NCI-H1417 treated with DMSO at 0.1 percent for 48 hours (cell line): ENCODE results near the gene PDIA5.
"Not testable (repeated sequence)": the region's sequence is repeated elsewhere in the genome, so short reads cannot be mapped to it uniquely, and the experiment has no call there.

Source experiments
- DNase-seq: peaks from one replicate; lab custom pipeline; 2025; lab: John Stamatoyannopoulos, UW

Gene PDIA5

DNA sequence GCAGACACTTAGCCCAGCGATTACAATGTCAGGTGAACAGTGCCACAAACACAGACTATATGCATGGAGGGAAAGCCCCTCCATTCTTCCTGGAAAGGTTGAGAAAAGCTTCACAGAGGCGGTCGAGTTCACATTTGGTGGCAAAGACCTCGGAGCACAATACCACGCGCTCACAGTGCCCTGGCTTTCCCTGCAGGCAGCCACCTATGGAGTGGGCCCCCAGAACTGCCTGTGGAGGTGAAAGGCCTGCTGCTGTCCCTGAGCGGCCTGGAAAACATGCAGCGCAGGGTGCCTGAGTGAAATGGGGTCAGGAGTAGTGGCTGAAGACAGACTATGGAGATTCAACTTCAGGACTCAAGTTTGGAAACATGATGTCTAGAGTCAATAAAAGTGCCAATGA lies 26.9 kb downstream of the PDIA5 start:
- no peak for DNase-seq

DNA sequence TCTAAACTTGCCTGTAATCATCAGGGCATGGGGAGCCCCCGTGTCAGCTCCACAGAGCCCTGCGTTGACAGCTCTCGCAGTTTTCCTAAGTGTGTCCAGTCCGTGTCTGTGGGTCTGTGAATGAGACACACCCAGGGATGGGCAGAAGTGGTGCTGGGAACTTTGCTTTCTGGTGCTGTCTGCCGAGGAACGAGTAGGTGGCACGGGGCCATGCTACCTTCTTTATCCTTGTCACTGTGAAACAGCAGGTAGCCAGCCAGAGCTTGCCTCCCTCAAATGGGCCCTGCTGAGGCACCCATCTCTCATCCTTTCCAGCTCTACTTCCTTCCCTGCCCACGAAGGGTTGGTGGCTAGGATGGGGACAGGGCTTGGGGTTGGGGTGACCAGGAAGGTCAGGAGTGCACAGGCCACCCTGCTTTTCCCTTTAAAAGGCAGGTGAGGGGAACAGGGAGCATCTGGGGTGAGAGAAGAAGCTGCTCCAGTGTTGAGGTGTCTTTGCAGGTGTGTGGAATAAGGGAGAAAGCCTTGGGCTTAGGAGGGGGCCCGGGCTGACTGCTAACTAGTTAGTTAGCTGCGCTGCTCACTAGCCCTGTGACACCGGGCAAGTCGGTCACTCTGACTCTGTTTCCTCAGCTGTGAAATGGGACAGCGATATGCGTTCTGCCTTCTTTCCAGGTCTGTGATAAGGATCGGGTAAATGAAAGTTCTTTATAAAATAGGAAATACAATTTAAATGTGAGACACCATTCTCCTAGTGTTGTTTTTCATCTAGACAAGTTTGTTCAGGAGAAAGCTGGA lies 27.9 kb downstream of the PDIA5 start:
- DNase-seq, result no peak

DNA sequence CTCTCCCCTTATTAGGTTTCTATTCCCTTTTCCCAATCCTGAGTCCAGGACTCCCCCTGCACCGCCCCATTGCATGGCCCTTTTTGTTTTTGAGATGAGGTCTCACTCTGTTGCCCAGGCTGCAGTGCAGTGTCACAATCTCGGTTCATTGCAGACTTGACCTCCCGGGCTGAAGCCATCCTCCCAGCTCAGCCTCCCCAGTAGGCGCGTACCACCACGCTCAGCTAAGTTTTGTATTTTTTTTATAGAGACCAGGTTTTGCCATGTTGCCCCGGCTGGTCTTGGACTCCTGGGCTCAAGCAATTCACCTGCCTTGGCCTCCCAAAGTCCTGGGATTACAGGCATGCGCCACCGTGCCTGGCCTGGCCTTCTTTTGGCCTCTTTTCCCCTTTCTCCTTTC lies 29.3 kb downstream of the PDIA5 start:
- no peak for DNase-seq

DNA sequence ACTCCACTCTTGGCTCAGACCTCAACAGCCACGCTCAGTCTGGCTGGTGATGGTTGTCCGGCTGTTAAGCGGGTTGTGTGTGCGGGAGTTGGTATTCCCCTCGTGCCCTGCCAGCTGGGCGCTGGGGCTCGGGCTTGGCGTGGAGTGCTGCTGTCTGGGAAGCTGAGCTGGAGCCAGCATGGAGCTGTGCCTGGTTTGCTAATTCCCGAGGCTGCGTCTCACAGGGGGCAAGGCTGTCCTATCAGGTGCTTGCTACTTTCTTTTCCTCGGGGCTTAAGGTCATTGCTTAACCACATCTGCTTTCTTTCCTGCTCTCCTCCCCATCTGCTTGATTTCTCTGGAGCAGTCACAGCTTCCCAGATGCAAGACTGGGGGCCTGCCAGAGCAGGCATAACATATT lies 29.9 kb downstream of the PDIA5 start:
- DNase-seq, result no peak

DNA sequence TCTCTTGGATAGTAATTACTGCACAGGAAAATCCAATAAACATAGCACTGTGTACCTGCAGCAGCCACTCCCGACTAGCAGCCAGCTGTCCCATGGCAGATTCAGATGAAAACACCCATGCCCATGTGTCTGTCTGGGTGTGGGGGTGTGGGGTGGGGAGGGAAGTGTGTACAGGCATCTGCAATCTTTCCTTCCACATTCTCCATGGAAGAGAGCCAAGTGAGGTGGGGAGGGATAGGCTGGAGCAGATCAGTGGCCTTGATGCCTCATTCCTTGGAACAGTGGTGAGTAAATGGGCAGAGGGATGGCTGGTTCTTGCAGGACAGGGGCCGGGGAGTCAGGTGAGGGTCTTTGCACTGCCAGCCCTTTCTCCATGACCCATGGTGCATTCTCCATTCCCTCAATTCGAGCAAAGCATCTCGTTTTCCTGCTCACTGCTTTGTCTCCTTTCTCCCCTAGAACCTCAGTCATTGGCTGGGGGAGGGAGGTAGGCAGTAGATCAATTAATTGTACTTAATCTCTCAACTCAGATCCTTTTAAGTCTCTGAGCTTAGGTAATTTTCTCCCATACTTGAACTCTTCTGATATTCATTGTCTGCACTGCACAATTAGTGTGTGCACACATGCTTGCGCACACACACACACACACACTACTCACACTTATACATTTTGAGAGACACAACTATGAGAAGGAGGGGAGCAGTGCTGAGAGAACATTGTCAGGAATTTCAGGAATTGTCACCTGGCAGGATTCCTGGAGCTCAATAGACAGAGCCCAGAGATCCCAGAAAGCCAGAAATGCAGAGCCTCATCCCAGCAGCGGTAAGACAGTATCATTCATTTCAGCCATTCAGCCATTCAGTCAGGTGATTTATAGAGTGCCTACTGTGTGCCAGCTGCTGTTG lies 31.9 kb downstream of the PDIA5 start:
- no peak for DNase-seq

DNA sequence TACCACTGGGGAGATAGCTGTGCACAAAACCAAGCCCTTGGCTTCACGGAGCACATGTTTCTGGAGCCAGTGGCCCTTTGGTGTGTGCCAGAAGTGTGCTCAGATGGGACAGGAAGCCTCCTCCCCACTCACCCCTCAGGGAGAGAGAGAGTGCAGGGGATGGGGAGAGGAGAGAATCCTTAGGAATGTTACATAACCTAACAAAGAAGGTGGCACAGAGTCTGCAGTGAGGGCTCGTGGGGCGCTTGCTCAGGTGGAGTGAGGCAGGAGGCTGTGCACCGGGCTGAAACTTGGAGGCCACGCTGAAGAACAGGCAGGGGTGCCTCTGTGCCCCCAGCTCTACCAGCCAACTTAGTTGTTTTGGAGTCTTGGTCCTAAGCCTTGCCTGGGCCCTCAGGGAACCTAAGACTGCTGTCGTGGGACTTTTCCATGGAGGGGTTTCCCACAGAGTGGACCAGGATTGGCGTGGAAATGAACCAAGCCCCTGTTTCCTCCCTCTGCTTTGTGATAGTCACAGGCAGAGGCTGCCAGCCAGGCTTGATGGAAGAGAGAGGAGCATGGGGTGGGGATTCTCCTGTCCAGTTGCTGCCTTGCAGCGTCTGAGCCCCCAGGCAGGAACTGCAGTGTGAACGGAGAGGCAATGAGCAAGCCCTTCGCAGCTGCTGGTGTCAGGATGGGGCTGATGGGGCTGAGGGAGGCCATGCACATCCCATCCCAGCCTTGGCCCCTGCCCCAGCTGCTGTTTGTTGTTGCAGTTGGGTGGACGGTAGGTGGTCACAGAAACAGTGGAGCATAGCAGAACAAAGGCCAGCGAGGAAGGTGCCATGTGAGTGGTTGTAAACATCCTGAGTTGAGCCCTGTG lies 32.7 kb downstream of the PDIA5 start:
- DNase-seq, result no peak

DNA sequence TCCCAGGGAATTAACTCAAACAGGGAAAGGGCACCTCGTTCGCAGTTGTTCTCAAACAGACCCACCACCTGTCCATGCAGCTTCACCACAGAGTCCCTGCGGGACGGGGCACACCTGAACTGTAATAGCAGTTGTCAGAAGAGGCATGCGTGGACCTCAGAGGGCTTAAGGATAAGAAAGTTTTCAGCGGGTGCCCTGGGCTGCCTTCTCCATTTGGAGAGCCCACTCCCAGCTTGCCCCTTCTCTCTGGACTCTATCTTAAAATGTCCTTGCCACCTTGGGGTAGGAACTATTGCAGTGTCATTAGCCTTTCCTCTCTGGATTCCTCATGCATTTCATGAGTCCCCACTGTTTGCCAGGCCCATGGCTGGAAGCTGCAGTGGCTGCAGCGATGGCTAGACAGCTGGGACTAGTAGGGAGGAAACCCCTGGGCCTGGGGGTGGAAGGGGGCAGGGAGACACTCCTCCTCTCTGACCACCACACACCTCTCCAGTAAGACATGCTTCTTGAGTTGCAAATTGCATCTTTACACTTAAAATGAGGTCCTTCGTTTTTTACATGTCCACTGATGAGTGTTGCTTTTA lies 33.5 kb downstream of the PDIA5 start:
- DNase-seq, result no peak

DNA sequence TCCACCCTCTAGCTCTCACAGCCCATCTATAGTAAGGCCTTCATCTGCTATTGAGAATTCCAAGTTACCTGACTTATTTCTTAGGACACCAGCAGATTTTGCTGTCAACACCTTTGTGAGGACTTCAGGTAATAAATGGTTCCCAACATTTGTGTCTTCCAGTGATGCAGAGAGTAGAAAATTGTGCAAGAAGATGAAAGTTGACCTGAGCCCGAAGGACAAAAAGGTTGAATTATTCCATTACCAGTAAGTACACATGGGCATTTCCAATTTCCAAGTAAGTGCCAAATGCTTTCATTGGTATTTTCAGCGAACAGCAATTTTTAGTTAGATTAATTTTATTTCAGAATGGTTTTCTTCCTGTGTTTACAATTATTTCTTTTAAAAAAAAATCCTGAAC lies 35.4 kb downstream of the PDIA5 start:
- DNase-seq, result no peak

DNA sequence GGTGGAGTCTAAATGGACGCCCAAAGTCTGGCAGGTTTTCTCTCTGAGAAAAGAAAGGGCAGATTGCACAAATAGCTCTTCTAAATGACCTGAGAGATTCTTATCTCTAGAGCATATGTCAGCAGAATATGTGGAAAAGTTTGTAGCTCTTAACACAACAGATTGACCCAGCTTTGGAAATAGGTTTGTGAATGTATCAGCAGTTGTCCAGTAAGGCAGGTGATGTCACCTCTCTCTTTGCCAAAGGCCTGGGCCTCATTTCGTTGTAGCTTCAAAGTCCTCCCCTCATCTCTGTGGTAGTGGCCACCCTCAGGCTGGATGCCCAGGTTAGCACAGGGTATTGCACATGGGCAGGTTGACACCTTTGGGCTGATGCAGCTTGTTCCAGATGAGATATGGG lies 36.0 kb downstream of the PDIA5 start:
- no peak for DNase-seq

DNA sequence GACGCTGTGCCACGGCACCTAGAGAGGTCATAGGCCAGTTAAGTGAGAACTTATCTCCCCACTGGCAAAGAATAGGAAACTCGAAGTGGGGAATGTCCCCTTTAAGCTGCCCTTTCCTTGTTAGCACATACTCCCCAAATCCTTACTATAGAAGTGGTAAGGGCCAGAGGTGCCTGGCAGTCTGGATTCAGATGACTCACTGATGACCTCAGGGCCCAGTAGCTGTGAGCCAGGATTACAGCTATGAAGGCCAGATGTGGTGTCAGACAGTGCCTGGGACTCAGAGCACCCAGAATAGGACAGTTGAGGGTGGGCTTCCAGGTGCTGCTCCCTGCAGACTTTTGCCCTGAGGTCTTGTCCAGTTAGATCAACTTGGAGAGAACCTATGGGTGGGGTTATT lies 37.7 kb downstream of the PDIA5 start:
- DNase-seq, result no peak

DNA sequence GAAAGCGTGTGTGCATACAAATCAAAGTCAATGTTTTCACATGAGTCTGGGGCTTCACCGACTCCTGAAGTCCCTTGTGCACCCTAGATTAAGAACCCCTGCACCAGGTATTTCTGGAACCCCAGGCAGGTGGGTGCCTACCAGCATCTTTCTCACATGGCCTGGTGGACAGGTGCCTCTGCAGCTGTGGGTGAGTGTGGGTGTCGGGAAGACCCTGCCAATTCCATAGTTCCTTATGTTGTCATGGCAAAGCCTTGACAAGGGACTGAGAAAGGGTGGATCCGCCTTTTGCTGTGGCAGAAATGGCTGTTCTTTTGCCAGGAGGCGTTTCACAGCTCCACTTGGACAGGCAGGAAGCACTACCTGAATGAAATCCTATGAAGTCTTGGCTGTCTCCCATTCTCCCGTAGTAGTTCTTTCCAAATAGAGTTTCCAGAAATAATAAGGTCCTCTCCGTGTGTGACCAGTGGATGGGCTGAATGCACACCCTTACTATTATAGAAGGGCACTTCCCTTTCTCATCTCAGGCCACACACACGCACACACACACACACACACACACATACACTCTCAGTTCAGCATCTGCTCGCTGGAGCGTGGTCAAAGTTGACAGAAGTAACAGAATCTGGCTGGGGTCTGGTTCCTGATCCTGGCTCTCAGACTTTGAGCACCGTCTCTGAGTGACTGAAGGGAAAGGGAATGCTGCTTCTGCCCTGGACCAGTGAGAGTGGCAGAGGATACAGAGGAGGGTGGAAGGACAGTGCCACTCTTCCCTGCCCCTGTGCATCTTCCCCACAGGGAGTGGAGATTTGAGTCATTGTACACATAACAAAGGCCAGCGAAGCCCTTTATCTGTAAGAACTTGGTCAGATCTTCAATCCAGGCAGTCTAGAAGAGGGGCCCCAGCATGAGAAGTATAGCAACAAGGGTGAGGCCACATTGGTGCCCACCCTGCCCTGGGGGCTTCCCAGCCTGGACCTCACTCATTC lies 38.7 kb downstream of the PDIA5 start:
- no peak for DNase-seq

DNA sequence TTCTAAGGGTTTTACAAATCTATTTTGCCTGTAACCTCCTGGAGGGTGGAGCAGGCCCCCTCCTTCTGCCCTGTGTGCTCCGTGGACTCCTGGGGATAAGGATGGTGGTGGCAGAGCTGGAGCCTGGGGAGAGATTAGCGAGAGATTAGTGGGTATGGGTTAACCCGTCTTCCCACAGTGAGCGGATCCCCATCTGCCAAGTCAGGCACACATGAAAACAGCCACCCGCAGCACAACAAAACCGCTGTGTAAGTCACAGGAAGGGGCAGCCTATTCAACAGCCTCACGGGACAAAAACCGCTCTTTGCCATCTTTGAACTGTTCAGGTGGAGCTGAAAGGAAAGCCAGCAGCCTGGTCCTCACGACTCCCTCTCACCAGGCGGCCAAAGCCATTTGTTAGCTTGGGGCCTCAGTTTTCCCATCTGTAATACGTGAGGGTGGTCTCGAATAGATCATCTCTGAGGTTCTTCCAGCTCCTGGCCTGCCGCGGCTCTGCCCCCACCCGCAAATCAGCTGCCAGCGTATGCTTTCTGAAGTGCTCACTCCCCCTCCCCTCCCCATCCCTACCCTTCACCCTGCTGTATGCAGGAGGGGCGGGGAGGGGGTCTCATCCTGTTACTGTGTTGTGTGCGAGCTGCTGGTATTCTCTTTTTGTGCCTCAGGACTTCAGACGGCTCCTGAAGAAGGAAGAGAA lies 43.6 kb downstream of the PDIA5 start:
- peak; percentile 14 for DNase-seq

DNA sequence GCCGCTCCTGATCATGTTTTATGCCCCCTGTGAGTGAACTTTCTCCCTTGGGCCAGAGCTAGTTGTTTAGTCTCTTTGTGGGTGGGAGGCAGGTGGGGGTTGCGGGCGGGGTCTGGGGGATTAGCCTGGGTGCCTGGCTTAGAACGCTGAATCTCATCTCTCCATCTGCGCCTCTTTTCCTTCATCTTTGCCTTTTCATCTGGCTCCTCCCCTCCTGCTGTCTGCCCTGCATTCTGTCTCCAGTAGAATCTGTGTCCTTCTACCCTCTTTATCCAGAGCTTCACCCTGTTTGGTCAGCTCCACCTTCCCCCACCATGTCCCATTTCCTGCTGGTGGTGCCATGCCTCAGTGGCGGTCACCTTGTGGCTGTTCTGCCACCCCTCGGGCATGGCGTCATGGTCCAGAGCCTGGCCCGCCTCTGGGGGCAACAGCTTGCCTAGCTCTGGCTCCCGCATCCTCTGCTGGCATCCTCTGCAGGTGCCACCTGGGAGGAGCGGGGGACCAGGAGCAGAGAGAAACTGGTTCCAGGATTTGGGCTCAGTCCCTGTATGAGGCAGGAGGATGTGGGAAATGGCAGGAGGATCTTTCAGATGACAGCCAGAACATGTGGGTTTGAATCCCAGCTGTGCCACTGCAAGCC lies 44.3 kb downstream of the PDIA5 start:
- DNase-seq, result no peak

DNA sequence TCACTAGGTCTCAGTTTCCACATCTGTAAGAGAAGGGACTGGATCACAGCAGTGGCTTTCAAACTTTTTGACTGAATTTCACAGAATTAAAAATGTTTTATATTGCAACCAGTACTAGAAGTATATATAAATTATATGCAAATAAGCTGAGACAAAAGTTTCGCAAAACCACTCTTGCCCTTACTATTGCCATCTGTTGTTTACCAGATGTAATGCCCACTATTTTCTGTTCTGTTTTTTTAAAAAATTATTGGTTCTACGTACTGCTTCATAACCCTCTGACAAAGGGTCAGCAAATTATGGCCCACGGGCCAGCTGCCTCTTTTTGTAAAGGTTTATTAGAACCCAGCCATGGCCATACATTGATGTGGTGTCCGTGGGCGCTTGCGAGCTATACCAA lies 44.8 kb downstream of the PDIA5 start:
- DNase-seq, result no peak

DNA sequence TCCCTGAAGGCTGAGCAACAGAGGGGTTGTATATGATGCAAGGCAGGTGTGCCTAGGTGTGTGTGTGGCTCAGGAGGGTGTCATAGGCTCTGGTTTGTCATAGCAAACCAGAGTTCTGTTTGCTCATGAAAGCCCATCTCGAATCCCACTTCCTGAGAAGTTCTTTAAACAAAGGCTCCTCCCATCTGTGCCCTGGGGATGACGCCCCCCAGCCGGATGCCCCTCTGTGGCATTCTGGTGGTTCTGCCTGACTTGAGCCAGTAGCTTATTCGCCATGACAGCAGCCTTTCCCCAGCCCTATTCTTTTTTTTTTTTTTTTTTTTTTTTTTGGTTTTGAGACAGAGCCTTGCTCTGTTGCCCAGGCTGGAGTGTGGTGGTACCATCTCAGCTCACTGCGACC lies 45.4 kb downstream of the PDIA5 start:
- no peak for DNase-seq

DNA sequence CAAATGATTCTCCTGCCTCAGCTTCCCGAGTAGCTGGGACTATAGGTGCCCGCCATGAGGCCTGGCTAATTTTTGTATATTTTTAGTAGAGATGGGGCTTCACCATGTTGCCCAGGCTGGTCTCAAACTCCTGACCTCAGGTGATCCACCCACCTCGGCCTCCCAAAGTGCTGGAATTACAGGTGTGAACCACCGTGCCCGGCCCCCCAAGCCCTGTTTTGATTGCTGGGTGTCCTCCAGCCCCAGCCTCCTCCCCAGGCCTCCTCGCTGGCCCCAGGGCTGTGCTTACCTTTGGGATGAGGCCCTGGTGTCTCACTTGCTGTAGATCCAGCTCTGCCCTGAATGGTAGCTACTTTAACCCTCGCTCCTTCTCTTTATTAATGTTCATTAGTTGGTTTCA lies 45.8 kb downstream of the PDIA5 start:
- not testable (repeated sequence) for DNase-seq

DNA sequence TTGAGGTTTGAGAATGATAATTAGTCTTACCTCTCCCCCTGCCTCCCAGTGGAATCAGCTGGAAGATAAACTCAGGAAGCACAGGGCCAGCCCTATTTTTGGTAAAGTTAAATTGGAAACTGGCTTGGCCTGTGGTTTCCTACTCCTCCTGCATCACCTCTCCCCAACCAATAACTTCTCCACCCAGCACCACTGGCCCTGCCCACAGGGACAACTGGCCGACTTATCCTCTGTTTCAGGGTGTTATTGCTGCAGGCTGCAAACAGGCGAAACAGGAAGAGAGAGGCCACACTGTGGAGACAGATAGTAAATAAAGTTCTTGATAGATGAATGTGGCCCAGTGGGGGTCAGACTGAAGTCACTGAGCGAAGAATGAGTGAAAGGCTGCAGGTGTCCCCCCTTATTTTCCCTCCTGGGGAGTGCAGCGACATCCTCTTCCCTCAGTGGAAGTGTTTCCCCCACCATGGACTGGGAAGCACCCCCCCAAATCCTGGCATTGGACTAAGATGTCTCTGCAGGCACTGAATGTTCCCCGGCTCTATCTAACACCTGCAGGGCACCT lies 47.1 kb downstream of the PDIA5 start:
- no peak for DNase-seq

DNA sequence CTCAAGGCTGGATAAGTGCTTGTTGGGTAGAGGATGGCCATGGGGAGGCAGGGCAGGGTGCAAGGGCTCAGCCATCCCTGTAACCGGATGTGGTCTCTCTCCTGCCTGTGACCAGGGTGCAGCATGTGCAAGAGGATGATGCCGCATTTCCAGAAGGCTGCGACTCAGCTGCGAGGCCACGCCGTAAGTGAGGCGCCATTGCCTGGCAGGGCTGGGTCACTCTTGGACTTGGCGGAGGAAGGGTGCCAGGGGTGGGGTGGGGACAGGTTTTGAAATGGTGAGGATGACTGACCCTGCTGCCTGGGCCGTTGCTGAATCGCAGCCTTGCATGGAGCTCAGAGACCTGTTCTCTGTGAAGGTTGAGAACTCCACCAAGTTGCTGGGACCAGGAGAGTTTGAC lies 49.3 kb downstream of the PDIA5 start:
- DNase-seq, result no peak

DNA sequence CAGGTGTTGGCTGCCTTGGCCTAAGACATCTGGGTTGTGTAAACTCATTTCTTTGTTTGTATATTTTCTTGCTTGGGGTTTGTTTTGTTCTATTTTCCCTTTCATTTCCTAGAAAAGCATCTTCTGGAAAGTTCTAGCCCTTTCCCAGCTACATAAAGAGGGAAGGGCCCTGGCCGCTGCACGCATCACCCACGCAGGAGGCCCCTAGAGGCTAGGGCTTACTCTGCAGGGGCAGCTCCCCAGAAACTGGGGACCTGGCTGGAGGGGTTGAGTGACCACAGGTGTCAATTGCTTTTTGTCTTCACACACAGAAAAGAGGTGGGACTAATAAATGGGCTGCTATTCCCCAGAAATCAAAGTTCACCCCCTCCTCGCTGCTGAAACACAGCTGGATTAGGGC lies 52.6 kb downstream of the PDIA5 start:
- no peak for DNase-seq
